NB4 (cell line): Measurements from ENCODE around the gene PCCA.

Source experiments
- CTCF ChIP-seq: IDR thresholded peaks from one replicate; pipeline ENCODE4 v1.5.1; 2012; ENCODE audit warnings: low read depth, low read length
- POLR2A ChIP-seq: IDR thresholded peaks from 2 replicates; pipeline ENCODE4 v1.6.1; 2011; ENCODE audit warnings: mild to moderate bottlenecking; ENCODE audit not compliant: insufficient read length; ENCODE audit errors: extremely low read depth

DNA sequence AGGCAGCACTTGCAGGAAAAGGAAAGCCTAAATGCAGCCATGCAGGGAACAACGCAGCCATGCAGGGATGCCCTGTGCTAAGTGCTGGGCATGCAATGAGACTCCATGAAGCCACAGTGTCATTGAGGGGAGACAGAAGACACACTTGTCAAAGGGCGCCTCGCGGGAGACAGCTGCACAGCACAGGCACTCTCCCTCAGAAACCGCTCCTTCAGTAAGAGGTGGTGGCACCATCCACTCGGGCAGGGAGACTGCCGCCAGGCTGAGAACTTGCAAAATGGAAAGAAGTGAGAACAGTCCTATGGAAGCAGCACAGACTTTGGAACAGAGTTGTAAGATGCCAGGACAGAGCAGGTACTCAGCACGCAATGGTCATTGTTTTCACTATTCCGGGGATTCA lies 448.6 kb downstream of the PCCA start:
- no peak for TF ChIP-seq CTCF
- TF ChIP-seq POLR2A: no peak
